ENCODE data around the gene NSUN3. TPM values are rescaled to one million over a fixed set of nuclear protein-coding genes. Genes with fewer than 3 reads are reported as not detected.

Gene NSUN3
- total and polyA plus RNA-seq, 2 donors (not counting 3 experiments of a cell fraction or from before 2014, with no cell fraction given), result 3.4 to 10.7 TPM

GRCh38 chr3:94130690-94131089 lies 67.8 kb downstream of the NSUN3 start:
- Histone ChIP-seq H3K9me3 (replicated peaks; ENCODE audit: control insufficient read depth, insufficient read depth, low read length) (no peaks in the 10 kb centered on the region), H3K27me3 (ENCODE audit: control insufficient read depth in 2 of 2, insufficient read depth in 2 of 2, low read length in 2 of 2) (no peaks in the 10 kb centered on the region), H3K79me2 (ENCODE audit: control insufficient read depth, insufficient read depth, low read length) (no peaks in the 10 kb centered on the region), H2AFZ (ENCODE audit: low read depth, low read length) (no peak overlapping the region), H3K36me3 (ENCODE audit: control insufficient read depth in 2 of 2, extremely low read depth in 1 of 2, insufficient read depth in 2 of 2, low read length in 2 of 2) (no peaks in the 10 kb centered on the region), H3K9me1 (replicated peaks; ENCODE audit: control insufficient read depth, extremely low read depth, insufficient read depth, low read length) (no peaks in the 10 kb centered on the region), H4K20me1 (replicated peaks; ENCODE audit: control insufficient read depth, extremely low read depth, insufficient read depth, low read length) (no peaks in the 10 kb centered on the region), H3K27ac (ENCODE audit: insufficient read depth, low read depth, low read length) (no peak overlapping the region), H3K4me1 (ENCODE audit: control insufficient read depth, extremely low read depth, insufficient read depth, low read length) (no peaks in the 10 kb centered on the region), H3K4me3 (replicated peaks in 1 of 3; ENCODE audit: insufficient read depth in 1 of 3, low read depth in 1 of 3, low read length in 3 of 3) (no peak overlapping the region), H3K4me2 (ENCODE audit: insufficient read depth, low read length) (no peak overlapping the region), H3K9ac (replicated peaks; ENCODE audit: extremely low read depth, insufficient read depth, low read length) (no peak overlapping the region)
- dilution Hi-C loops (cut with MboI; ENCODE audit: extremely low pct_ligation_motif_present, low sequenced_read_pairs), result no loop called here
- no peak for TF ChIP-seq POLR2AphosphoS5 (IDR thresholded peaks at IDR 0.05; ENCODE audit: insufficient read depth, low read depth, low read length)
- TF ChIP-seq MAX (IDR thresholded peaks at IDR 0.05; ENCODE audit: insufficient read depth, insufficient read length), result no peak
- no peak for TF ChIP-seq EZH2 (IDR thresholded peaks at IDR 0.05; ENCODE audit: borderline replicate concordance, low read depth, low read length, severe bottlenecking)
- TF ChIP-seq POLR2A (IDR thresholded peaks at IDR 0.05; ENCODE audit: low read depth, low read length), result no peak
- FAIRE-seq, result no peak
- ChIA-PET CTCF (no interaction called here), POLR2A (no interaction called here)
- no TSS peak for BruUV-seq (replicated peaks)
- intact Hi-C loops (cut with micrococcal nuclease), result no loop called here
- no peak for DNase-seq (ENCODE audit: low read depth, low spot score)

- no TSS peak for BruUV-seq (replicated peaks)
- dilution Hi-C loops (cut with MboI; ENCODE audit: extremely low pct_ligation_motif_present, low sequenced_read_pairs) (no loop called here), intact Hi-C loops (cut with micrococcal nuclease) (no loop called here)
- Histone ChIP-seq H3K27me3 (ENCODE audit: control insufficient read depth in 2 of 2, insufficient read depth in 2 of 2, low read length in 2 of 2) (no peaks in the 10 kb centered on the region), H2AFZ (ENCODE audit: low read depth, low read length) (no peak overlapping the region), H4K20me1 (replicated peaks; ENCODE audit: control insufficient read depth, extremely low read depth, insufficient read depth, low read length) (no peaks in the 10 kb centered on the region), H3K4me1 (ENCODE audit: control insufficient read depth, extremely low read depth, insufficient read depth, low read length) (no peaks in the 10 kb centered on the region), H3K9me3 (replicated peaks; ENCODE audit: control insufficient read depth, insufficient read depth, low read length) (no peaks in the 10 kb centered on the region), H3K79me2 (ENCODE audit: control insufficient read depth, insufficient read depth, low read length) (no peaks in the 10 kb centered on the region), H3K4me2 (ENCODE audit: insufficient read depth, low read length) (no peak overlapping the region), H3K9me1 (replicated peaks; ENCODE audit: control insufficient read depth, extremely low read depth, insufficient read depth, low read length) (no peaks in the 10 kb centered on the region), H3K27ac (ENCODE audit: insufficient read depth, low read depth, low read length) (no peak overlapping the region), H3K36me3 (ENCODE audit: control insufficient read depth in 2 of 2, extremely low read depth in 1 of 2, insufficient read depth in 2 of 2, low read length in 2 of 2) (no peaks in the 10 kb centered on the region), H3K9ac (replicated peaks; ENCODE audit: extremely low read depth, insufficient read depth, low read length) (no peak overlapping the region), H3K4me3 (replicated peaks in 1 of 3; ENCODE audit: insufficient read depth in 1 of 3, low read depth in 1 of 3, low read length in 3 of 3) (no peak overlapping the region)
- CTCF ChIA-PET, result no interaction called here
- POLR2A ChIA-PET, result no interaction called here
- TF ChIP-seq EZH2 (IDR thresholded peaks at IDR 0.05; ENCODE audit: borderline replicate concordance, low read depth, low read length, severe bottlenecking) (no peak), FOS (IDR thresholded peaks at IDR 0.05; ENCODE audit: borderline replicate concordance, insufficient read depth, low read length) (no peak), MYC (IDR thresholded peaks at IDR 0.05; ENCODE audit: low read depth, low read length) (no peak), GATA2 (IDR thresholded peaks at IDR 0.05; ENCODE audit: insufficient read depth, insufficient read length, low read depth, low read length) (no peak), POLR2A (IDR thresholded peaks at IDR 0.05; ENCODE audit: low read depth, low read length) (no peak), MAX (IDR thresholded peaks at IDR 0.05; ENCODE audit: insufficient read depth, insufficient read length) (no peak)
- DNase-seq (ENCODE audit: low read depth, low spot score), result no peak
- no peak for FAIRE-seq
Observed at GRCh38 chr3:94132777-94133176, 69.9 kb downstream of the NSUN3 start.

Measured in endothelial cell of umbilical vein (primary cell).